HG03521 (cell line): ENCODE results near the gene NF2.

ENCODE experiments used
- ATAC-seq: cut with Tn5 transposase; IDR thresholded peaks from one replicate; pipeline ENCODE4 v1.9.1; 2021; ENCODE audit warnings: mild to moderate bottlenecking, moderate library complexity; ENCODE audit not compliant: unreplicated experiment

The NF2 gene

GRCh38 chr22:29700900-29701154, 97.4 kb downstream of the NF2 start:
- ATAC-seq, result no peak

GRCh38 chr22:29701155-29701999, 97.9 kb downstream of the NF2 start:
- ATAC-seq, result no peak

GRCh38 chr22:29702000-29702930, 98.8 kb downstream of the NF2 start:
- no peak for ATAC-seq

GRCh38 chr22:29702931-29703501, 99.6 kb downstream of the NF2 start:
- ATAC-seq, result no peak

- ATAC-seq, result no peak
These were observed 100.2 kb downstream of the NF2 start for GRCh38 chr22:29703569-29704195.

GRCh38 chr22:29704528-29705285, 101.3 kb downstream of the NF2 start:
- ATAC-seq, result no peak

GRCh38 chr22:29705651-29706050, 102.2 kb downstream of the NF2 start:
- ATAC-seq, result no peak

- no peak for ATAC-seq
These were observed 103.1 kb downstream of the NF2 start for GRCh38 chr22:29706486-29706885.

- ATAC-seq, result no peak
These were observed 103.6 kb downstream of the NF2 start for GRCh38 chr22:29707010-29707409.

- no peak for ATAC-seq
These were observed 104.0 kb downstream of the NF2 start for GRCh38 chr22:29707471-29707870.

- ATAC-seq, result no peak
These were observed 106.8 kb downstream of the NF2 start for GRCh38 chr22:29710193-29710592.

- ATAC-seq, result no peak
These were observed 107.6 kb downstream of the NF2 start for GRCh38 chr22:29710922-29711593.

- no peak for ATAC-seq
These were observed 108.7 kb downstream of the NF2 start for GRCh38 chr22:29712119-29712518.

- ATAC-seq, result no peak
These were observed 109.8 kb downstream of the NF2 start for GRCh38 chr22:29713156-29713727.

- no peak for ATAC-seq
These were observed 111.8 kb downstream of the NF2 start for GRCh38 chr22:29715240-29715639.

- ATAC-seq, result no peak
These were observed 112.3 kb downstream of the NF2 start for GRCh38 chr22:29715705-29716104.

- ATAC-seq, result no peak
These were observed 113.5 kb downstream of the NF2 start for GRCh38 chr22:29716814-29717545.

- ATAC-seq, result no peak
These were observed 114.4 kb downstream of the NF2 start for GRCh38 chr22:29717789-29718188.
